Natural killer cell (primary cell): ENCODE measurements around the gene HDAC4. TPM values are rescaled to one million over a fixed set of nuclear protein-coding genes. Genes with fewer than 3 reads are reported as not detected.

Experiments used
- ATAC-seq, 3 donors: fragments of 150-1000 bp in 2 of 3; fragments of 200-7000 bp in 1 of 3; cut with Tn5 transposase; 1 replicate in 1 of 3; 2 replicates in 2 of 3; pipeline ENCODE4 v1.10.0; 2021; ENCODE audit warnings: mild to moderate bottlenecking in 2 of 3, moderate library complexity in 2 of 3
- DNase-seq, 2 donors: peaks; one replicate each; pipeline versions ENCODE4 v3.0.0 to v3.0.0-alpha.2; 2013 to 2021; ENCODE audit warnings: mixed read lengths in 1 of 2
- H3K27ac ChIP-seq: one replicate; pipeline ENCODE4 v1.5.1; 2013; ENCODE audit warnings: mild to moderate bottlenecking, low read length
- H3K27me3 ChIP-seq: one replicate; pipeline ENCODE4 v1.6.1; 2013; ENCODE audit warnings: low read length; ENCODE audit not compliant: control insufficient read depth, insufficient read depth
- H3K36me3 ChIP-seq: one replicate; pipeline ENCODE4 v1.6.1; 2013; ENCODE audit warnings: low read length; ENCODE audit not compliant: control insufficient read depth, insufficient read depth
- H3K4me1 ChIP-seq: one replicate; pipeline ENCODE4 v1.6.1; 2013; ENCODE audit warnings: low read length; ENCODE audit not compliant: control insufficient read depth, insufficient read depth
- H3K4me3 ChIP-seq: one replicate; pipeline ENCODE4 v1.5.1; 2013; ENCODE audit warnings: low read length
- H3K9me3 ChIP-seq: one replicate; pipeline ENCODE4 v1.6.1; 2013; ENCODE audit warnings: low read length; ENCODE audit not compliant: control insufficient read depth, insufficient read depth
- H3K27ac Mint-ChIP-seq, 2 donors: one replicate each; pipeline ENCODE4 v1.8.0; 2022; ENCODE audit warnings: mild to moderate bottlenecking in 2 of 2, mixed read lengths in 2 of 2, moderate library complexity in 1 of 2
- H3K27me3 Mint-ChIP-seq, 2 donors: one replicate each; pipeline ENCODE4 v1.8.0; 2022; ENCODE audit warnings: low read depth in 2 of 2, mixed read lengths in 2 of 2
- H3K36me3 Mint-ChIP-seq: one replicate; pipeline ENCODE4 v1.8.0; 2022; ENCODE audit warnings: mixed read lengths
- H3K4me1 Mint-ChIP-seq, 2 donors: one replicate each; pipeline ENCODE4 v1.8.0; 2022; ENCODE audit warnings: mixed read lengths in 2 of 2
- H3K4me3 Mint-ChIP-seq: one replicate; pipeline ENCODE4 v1.8.0; 2022; ENCODE audit warnings: mild to moderate bottlenecking, moderate library complexity, mixed read lengths
- H3K9me3 Mint-ChIP-seq, 2 donors: one replicate each; pipeline ENCODE4 v1.8.0; 2022; ENCODE audit warnings: mixed read lengths in 2 of 2
- CTCF ChIP-seq: fragments of 200-600 bp; IDR thresholded peaks from one replicate; pipeline ENCODE4 v1.8.0; 2022; ENCODE audit warnings: antibody characterized with exemption
- WGBS: methylation state at CpG from one replicate; pipeline ENCODE4 v1.1.7; 2013; ENCODE audit warnings: missing lambda C conversion rate; ENCODE audit not compliant: insufficient coverage; 5-methylcytosine and 5-hydroxymethylcytosine counted together
- intact Hi-C: fragments of 100-400 bp; cut with micrococcal nuclease; formaldehyde crosslinking; loops from one replicate; pipeline ENCODE4 v1.14.2; 2022
- total RNA-seq, 4 donors: library from RNA; stranded (reverse); fragments of 120-200 nt in 1 of 4; gene quantifications; one replicate each; pipeline versions ENCODE4 v1.2.3 to v1.2.4, GENCODE V29; 2013 to 2022

HDAC4 gene
- total RNA-seq, 3 donors from 2014 or later (not counting 1 experiment from before 2014, with no cell fraction given), result 74.9 to 105 (median 100) TPM

GRCh38 chr2:239192975-239193374 is 207.8 kb downstream of the HDAC4 start:
- TF ChIP-seq CTCF, result no peak
- Mint-ChIP-seq H3K4me1 (peaks cover 24 to 47% of the 10 kb centered on the region in 2 donors), H3K36me3 (no peaks in the 10 kb centered on the region), H3K4me3 (no peak overlapping the region), H3K27me3 (no peaks in the 10 kb centered on the region), H3K27ac (no peak overlapping the region), H3K9me3 (no peaks in the 10 kb centered on the region)
- ATAC-seq (no peak), DNase-seq (no peak)
- H3K4me1 ChIP-seq, result peaks cover 4% of the 10 kb centered on the region
- intact Hi-C loops, result no loop called here
- WGBS, result 89% methylated on average over 8 of the region's 8 CpGs
- no peak overlapping the region for H3K4me3 ChIP-seq
- peaks cover 22% of the 10 kb centered on the region for H3K36me3 ChIP-seq
- H3K27ac ChIP-seq, result no peak overlapping the region
- peaks cover 8% of the 10 kb centered on the region for H3K9me3 ChIP-seq
- H3K27me3 ChIP-seq, result no peaks in the 10 kb centered on the region

- peaks cover 24 to 44% of the 10 kb centered on the region in 2 donors for H3K4me1 Mint-ChIP-seq
- no peak overlapping the region for H3K27ac Mint-ChIP-seq
- Histone ChIP-seq H3K4me3 (no peak overlapping the region), H3K27ac (no peak overlapping the region), H3K27me3 (no peaks in the 10 kb centered on the region), H3K9me3 (peaks cover 8% of the 10 kb centered on the region), H3K4me1 (peaks cover 4% of the 10 kb centered on the region), H3K36me3 (peaks cover 24% of the 10 kb centered on the region)
- WGBS, result 57% methylated on average over 14 of the region's 17 CpGs
- intact Hi-C loops, result no loop called here
- ATAC-seq (no peak), DNase-seq (peak in 1 of 2 donors; percentile 4)
- no peak overlapping the region for H3K4me3 Mint-ChIP-seq
- H3K36me3 Mint-ChIP-seq, result no peaks in the 10 kb centered on the region
- no peaks in the 10 kb centered on the region for H3K9me3 Mint-ChIP-seq
- H3K27me3 Mint-ChIP-seq, result no peaks in the 10 kb centered on the region
- no peak for TF ChIP-seq CTCF
These were observed 208.4 kb downstream of the HDAC4 start for GRCh38 chr2:239192456-239192855.

- Mint-ChIP-seq H3K27ac (no peak overlapping the region), H3K36me3 (no peaks in the 10 kb centered on the region), H3K27me3 (no peaks in the 10 kb centered on the region), H3K9me3 (no peaks in the 10 kb centered on the region), H3K4me1 (peaks cover 24 to 33% of the 10 kb centered on the region in 2 donors), H3K4me3 (no peak overlapping the region)
- DNase-seq (peak in 1 of 2 donors; percentile 10), ATAC-seq (no peak)
- H3K27me3 ChIP-seq, result no peaks in the 10 kb centered on the region
- TF ChIP-seq CTCF, result no peak
- no peak overlapping the region for H3K27ac ChIP-seq
- peaks cover 8% of the 10 kb centered on the region for H3K9me3 ChIP-seq
- H3K4me3 ChIP-seq, result no peak overlapping the region
- H3K4me1 ChIP-seq, result peaks cover 4% of the 10 kb centered on the region
- WGBS, result 92% methylated on average over 15 of the region's 15 CpGs
- intact Hi-C loops, result no loop called here
- peaks cover 33% of the 10 kb centered on the region for H3K36me3 ChIP-seq
These were observed 209.6 kb downstream of the HDAC4 start for GRCh38 chr2:239190921-239191885.
